22Rv1 (cell line): ENCODE results near the gene MAP2K3.

Source experiments
- H3K27ac ChIP-seq: fragments of 450-650 bp; 2 replicates; pipeline ENCODE4 v1.5.1; 2017
- ZFX ChIP-seq: fragments of 450-650 bp; IDR thresholded peaks from 2 replicates; pipeline ENCODE4 v1.6.1; 2017; ENCODE audit warnings: antibody characterized with exemption, borderline replicate concordance
- TF ChIP-seq, protein P1 (sequence below): fragments of 450-650 bp; IDR thresholded peaks from 2 replicates; pipeline ENCODE4 v1.5.1; 2017; ENCODE audit warnings: mild to moderate bottlenecking

Gene MAP2K3

GRCh38 chr17:21283482-21284318, 811 bp upstream of the MAP2K3 start:
- TF ChIP-seq, protein P1, sequence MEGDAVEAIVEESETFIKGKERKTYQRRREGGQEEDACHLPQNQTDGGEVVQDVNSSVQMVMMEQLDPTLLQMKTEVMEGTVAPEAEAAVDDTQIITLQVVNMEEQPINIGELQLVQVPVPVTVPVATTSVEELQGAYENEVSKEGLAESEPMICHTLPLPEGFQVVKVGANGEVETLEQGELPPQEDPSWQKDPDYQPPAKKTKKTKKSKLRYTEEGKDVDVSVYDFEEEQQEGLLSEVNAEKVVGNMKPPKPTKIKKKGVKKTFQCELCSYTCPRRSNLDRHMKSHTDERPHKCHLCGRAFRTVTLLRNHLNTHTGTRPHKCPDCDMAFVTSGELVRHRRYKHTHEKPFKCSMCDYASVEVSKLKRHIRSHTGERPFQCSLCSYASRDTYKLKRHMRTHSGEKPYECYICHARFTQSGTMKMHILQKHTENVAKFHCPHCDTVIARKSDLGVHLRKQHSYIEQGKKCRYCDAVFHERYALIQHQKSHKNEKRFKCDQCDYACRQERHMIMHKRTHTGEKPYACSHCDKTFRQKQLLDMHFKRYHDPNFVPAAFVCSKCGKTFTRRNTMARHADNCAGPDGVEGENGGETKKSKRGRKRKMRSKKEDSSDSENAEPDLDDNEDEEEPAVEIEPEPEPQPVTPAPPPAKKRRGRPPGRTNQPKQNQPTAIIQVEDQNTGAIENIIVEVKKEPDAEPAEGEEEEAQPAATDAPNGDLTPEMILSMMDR: no peak; the same call in 1 of the 2 replicates
- TF ChIP-seq ZFX: no peak
- 0 out of 2 replicates have a peak overlapping the region, but pooled peaks have one; percentile 29 for H3K27ac ChIP-seq

- peak overlapping the region; percentile 89 for H3K27ac ChIP-seq
These were observed 904 bp downstream of the MAP2K3 start for GRCh38 chr17:21285164-21286065.

GRCh38 chr17:21286066-21286770, 1.7 kb downstream of the MAP2K3 start:
- peak overlapping the region; percentile 89 for H3K27ac ChIP-seq
- TF ChIP-seq, protein P1: no peak
- no peak for TF ChIP-seq ZFX

More at GRCh38 chr17:21285164-21286065, 904 bp downstream of the MAP2K3 start:
- TF ChIP-seq, protein P1: no peak
- TF ChIP-seq ZFX: no peak

DNA sequence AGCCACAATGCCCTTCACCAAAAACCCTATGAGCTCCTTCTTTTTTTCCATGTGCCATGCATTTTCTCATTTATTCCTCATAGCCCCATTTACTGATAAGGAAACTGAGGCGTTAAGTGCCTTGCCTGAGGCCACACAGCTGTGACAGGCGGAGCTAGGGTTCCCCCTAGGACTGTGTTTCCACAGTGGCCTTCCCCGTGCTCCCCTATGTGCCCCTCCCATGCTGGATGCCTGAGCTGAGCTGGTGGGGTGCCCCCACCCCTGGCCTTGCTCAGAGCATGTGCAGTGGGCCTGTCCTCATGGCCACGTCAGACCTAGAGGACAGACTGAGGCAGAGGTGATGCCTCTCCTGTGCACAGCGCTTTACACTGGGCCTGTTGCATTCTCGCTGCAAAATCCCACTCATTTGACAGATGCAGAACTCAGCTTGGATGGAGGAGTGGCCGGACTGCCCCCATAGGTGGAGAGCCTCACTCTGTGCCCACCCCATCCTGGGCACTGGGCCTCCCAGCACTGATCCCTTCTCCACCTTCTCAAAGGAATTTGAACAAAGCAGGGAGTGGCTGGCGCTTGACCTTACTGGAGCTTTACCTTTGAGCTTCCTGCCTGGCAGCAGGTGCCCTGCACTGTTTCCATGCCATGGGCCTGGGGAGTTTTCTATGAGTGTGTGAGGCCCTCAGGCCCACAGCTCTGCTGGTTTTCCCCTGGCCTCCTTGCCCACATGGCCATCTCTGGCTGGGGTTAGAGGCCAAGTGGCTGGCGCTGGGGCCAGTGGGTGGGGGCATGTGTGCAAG, 2.6 kb downstream of the MAP2K3 start:
- TF ChIP-seq, protein P1: no peak
- H3K27ac ChIP-seq: peak overlapping the region; percentile 89

DNA sequence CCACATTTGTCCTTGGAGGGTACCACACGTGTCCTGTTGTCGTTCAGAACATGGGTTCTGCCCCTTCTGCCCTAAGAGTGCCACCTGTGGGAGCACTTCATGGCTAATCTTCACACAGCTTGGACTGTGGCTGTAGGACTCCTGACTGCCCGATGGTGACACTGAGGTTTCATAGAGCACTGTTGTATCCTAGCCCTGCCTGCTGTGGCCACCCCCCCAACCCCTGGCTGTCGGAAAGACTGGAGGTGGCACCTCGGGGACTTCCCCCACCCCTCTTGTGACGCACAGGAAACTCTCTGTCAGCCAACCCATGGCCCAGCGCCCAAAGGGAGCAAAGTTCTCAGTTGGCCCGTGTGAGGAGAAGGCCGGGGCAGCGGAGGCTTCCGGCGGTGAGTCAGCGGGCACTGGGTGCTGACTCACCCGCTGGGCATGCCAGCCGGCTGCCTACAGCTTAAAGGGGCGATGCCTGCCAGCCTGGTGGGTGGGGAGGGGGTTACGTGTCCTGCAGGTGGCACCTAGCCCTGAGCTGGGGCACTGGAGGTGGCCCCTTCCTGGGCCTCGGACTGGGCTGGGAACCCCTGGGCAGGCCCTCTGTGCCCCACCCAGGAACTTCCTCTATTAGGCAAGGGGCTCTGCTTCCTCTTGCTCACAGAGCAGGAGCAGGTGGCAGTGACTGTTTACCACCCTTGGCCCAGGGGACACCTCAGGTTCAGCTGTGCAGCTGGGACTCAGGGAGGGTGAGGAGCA, 3.4 kb downstream of the MAP2K3 start:
- peak overlapping the region; percentile 89 for H3K27ac ChIP-seq
- TF ChIP-seq ZFX: no peak
- TF ChIP-seq, protein P1: no peak

DNA sequence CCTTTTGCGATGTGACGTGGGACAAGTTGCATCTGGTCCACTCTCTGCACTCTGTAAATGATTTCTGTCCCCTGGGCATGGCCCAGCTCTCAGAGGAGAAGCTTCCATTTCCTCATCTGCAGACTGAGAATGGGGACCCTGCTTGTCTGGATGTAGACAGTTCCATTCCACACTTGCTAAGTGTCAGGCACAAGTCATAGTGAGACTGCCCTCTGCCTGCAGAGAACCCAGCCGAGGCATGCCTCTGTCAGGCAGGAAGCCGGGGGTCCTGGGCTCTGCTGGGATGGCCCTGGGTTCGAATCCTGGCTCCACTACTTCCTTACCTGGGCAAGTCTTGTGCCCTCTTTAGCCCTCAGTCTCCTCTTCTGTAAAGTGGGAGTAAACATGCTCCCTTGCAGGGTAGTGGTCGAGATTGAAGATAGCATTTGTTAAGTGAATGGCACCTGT, 4.1 kb downstream of the MAP2K3 start:
- peak overlapping the region; percentile 89 for H3K27ac ChIP-seq
- TF ChIP-seq, protein P1: no peak
- no peak for TF ChIP-seq ZFX
